H1 (cell line): Measurements from ENCODE around the gene CABP4.

Experiments used
- CHD2 ChIP-seq: IDR thresholded peaks from 2 replicates; pipeline ENCODE4 v1.6.1; 2012; ENCODE audit warnings: low read length, improper control_type of control experiment
- CTCF ChIP-seq, 3 experiments: IDR thresholded peaks; 1 replicate in 2 of 3; 2 replicates in 1 of 3; pipeline versions ENCODE4 v1.5.1 to v1.6.1; 2011; ENCODE audit warnings: low read length in 3 of 3, mild to moderate bottlenecking in 3 of 3, inconsistent platforms in 2 of 3, low read depth in 1 of 3, moderate library complexity in 1 of 3; ENCODE audit not compliant: insufficient read depth in 1 of 3; ENCODE audit errors: control extremely low read depth in 1 of 3
- EZH2 ChIP-seq: fragments of 200-600 bp; sonication (generic); IDR thresholded peaks from 2 replicates; pipeline ENCODE4 v1.7.1; 2012; ENCODE audit warnings: low read depth, mild to moderate bottlenecking, moderate library complexity, low read length, inconsistent platforms; ENCODE audit not compliant: severe bottlenecking
- FOSL1 ChIP-seq: IDR thresholded peaks from 2 replicates; pipeline ENCODE4 v1.6.1; 2011; ENCODE audit warnings: mild to moderate bottlenecking, low read depth, low read length, moderate library complexity; ENCODE audit not compliant: insufficient read depth
- GABPA ChIP-seq: IDR thresholded peaks from 2 replicates; pipeline ENCODE4 v1.6.1; 2011; ENCODE audit warnings: mild to moderate bottlenecking, low read length, moderate library complexity, borderline replicate concordance; ENCODE audit not compliant: insufficient read depth
- GTF2F1 ChIP-seq: IDR thresholded peaks from 2 replicates; pipeline ENCODE4 v1.6.1; 2012; ENCODE audit warnings: low read depth, low read length, improper control_type of control experiment, borderline replicate concordance
- HDAC6 ChIP-seq: IDR thresholded peaks from one replicate; pipeline ENCODE4 v1.7.1; 2012; ENCODE audit warnings: low read depth, mild to moderate bottlenecking, inconsistent platforms, low read length, moderate library complexity
- KDM1A ChIP-seq: fragments of 200-600, 300-600 bp; sonication (generic); IDR thresholded peaks from 2 replicates; pipeline ENCODE4 v1.7.1; 2016; ENCODE audit warnings: mild to moderate bottlenecking, low read length, borderline replicate concordance
- POLR2A ChIP-seq, 2 experiments: IDR thresholded peaks; 1 replicate in 1 of 2; 2 replicates in 1 of 2; pipeline ENCODE4 v1.6.1; 2011; ENCODE audit warnings: low read depth in 2 of 2, low read length in 2 of 2, mild to moderate bottlenecking in 2 of 2; ENCODE audit errors: control extremely low read depth in 1 of 2
- POLR2AphosphoS5 ChIP-seq: IDR thresholded peaks from 2 replicates; pipeline ENCODE4 v1.6.1; 2011; ENCODE audit warnings: low read depth, low read length
- POU5F1 ChIP-seq: IDR thresholded peaks from 2 replicates; pipeline ENCODE4 v1.6.1; 2011; ENCODE audit warnings: low read depth, mild to moderate bottlenecking, low read length, moderate library complexity
- RFX5 ChIP-seq: IDR thresholded peaks from 2 replicates; pipeline ENCODE4 v1.6.1; 2011; ENCODE audit warnings: low read depth, low read length, improper control_type of control experiment, borderline replicate concordance
- SIX5 ChIP-seq: IDR thresholded peaks from 2 replicates; pipeline ENCODE4 v1.6.1; 2011; ENCODE audit warnings: mild to moderate bottlenecking, low read depth, low read length
- YY1 ChIP-seq: IDR thresholded peaks from 2 replicates; pipeline ENCODE4 v1.6.1; 2011; ENCODE audit warnings: low read depth, mild to moderate bottlenecking, low read length

GRCh38 chr11:67445515-67445914 lies 9.6 kb upstream of the CABP4 start:
- TF ChIP-seq RFX5 (no peak), FOSL1 (no peak), EZH2 (no peak), HDAC6 (no peak), CTCF (IDR thresholded peaks at IDR 0.05; ENCODE audit: control extremely low read depth in 1 of 3, insufficient read depth in 1 of 3, low read depth in 1 of 3, low read length in 3 of 3) (no peak), POU5F1 (no peak), GABPA (no peak), CHD2 (no peak), KDM1A (no peak), YY1 (no peak), POLR2A (IDR thresholded peaks at IDR 0.05; ENCODE audit: control extremely low read depth in 1 of 2, low read depth in 2 of 2, low read length in 2 of 2) (no peak), SIX5 (no peak), GTF2F1 (no peak), POLR2AphosphoS5 (no peak)
